HEK293T (cell line): ENCODE results near the gene WWC1.

Experiments
- CTCF ChIA-PET: fragments of 350-600 bp; formaldehyde crosslinking; extraction: SDS; loops from one replicate; lab custom pipeline; 2021; ENCODE audit warnings: antibody characterized with exemption, inconsistent platforms; lab: Yijun Ruan, JAX
- POLR2A ChIA-PET: fragments of 350-600 bp; formaldehyde crosslinking; extraction: SDS; loops from one replicate; lab custom pipeline; 2020; ENCODE audit warnings: antibody characterized with exemption, inconsistent platforms; lab: Yijun Ruan, JAX
- DNase-seq: peaks from one replicate; pipeline ENCODE4 v3.0.0; 2012; ENCODE audit warnings: mixed read lengths; ENCODE audit errors: extremely low spot score
- ARNT ChIP-seq: fragments of 450-650 bp; IDR thresholded peaks from 2 replicates; pipeline ENCODE4 v1.6.1; 2017; ENCODE audit warnings: mild to moderate bottlenecking
- BHLHE40 ChIP-seq: fragments of 450-650 bp; IDR thresholded peaks from 2 replicates; pipeline ENCODE4 v1.6.1; 2016; ENCODE audit warnings: mild to moderate bottlenecking, moderate library complexity, borderline replicate concordance
- CTBP1 ChIP-seq: fragments of 450-650 bp; IDR thresholded peaks from 2 replicates; pipeline ENCODE4 v1.6.1; 2016; ENCODE audit warnings: borderline replicate concordance
- ELF4 ChIP-seq: fragments of 450-650 bp; IDR thresholded peaks from 2 replicates; pipeline ENCODE4 v1.6.1; 2017; ENCODE audit warnings: antibody characterized with exemption
- FOXA1 ChIP-seq: fragments of 450-650 bp; IDR thresholded peaks from 2 replicates; pipeline ENCODE4 v1.6.1; 2016; ENCODE audit warnings: mild to moderate bottlenecking
- FOXK2 ChIP-seq: fragments of 450-650 bp; IDR thresholded peaks from 2 replicates; pipeline ENCODE4 v1.6.1; 2016; ENCODE audit warnings: mild to moderate bottlenecking
- FOXM1 ChIP-seq: fragments of 450-650 bp; IDR thresholded peaks from 2 replicates; pipeline ENCODE4 v1.6.1; 2017; ENCODE audit warnings: mild to moderate bottlenecking, borderline replicate concordance
- HDGF ChIP-seq: fragments of 450-650 bp; IDR thresholded peaks from 2 replicates; pipeline ENCODE4 v1.6.1; 2017; ENCODE audit warnings: antibody characterized with exemption, borderline replicate concordance
- L3MBTL2 ChIP-seq: fragments of 450-650 bp; conservative IDR thresholded peaks from 2 replicates; pipeline ENCODE4 v1.6.1; 2016; ENCODE audit warnings: mild to moderate bottlenecking
- LEF1 ChIP-seq: fragments of 450-650 bp; IDR thresholded peaks from 2 replicates; pipeline ENCODE4 v1.6.1; 2017; ENCODE audit warnings: mild to moderate bottlenecking, borderline replicate concordance
- NFRKB ChIP-seq: fragments of 450-650 bp; IDR thresholded peaks from 2 replicates; pipeline ENCODE4 v1.6.1; 2016; ENCODE audit warnings: mild to moderate bottlenecking, moderate library complexity
- PKNOX1 ChIP-seq: fragments of 450-650 bp; IDR thresholded peaks from 2 replicates; pipeline ENCODE4 v1.6.1; 2016
- SP1 ChIP-seq: fragments of 450-650 bp; IDR thresholded peaks from 2 replicates; pipeline ENCODE4 v1.6.1; 2017
- SUZ12 ChIP-seq: fragments of 450-650 bp; IDR thresholded peaks from 2 replicates; pipeline ENCODE4 v1.6.1; 2016; ENCODE audit warnings: mild to moderate bottlenecking
- TARDBP ChIP-seq: fragments of 450-650 bp; IDR thresholded peaks from 2 replicates; pipeline ENCODE4 v1.6.1; 2016
- ZNF384 ChIP-seq: fragments of 450-650 bp; IDR thresholded peaks from 2 replicates; pipeline ENCODE4 v1.6.1; 2016

WWC1 gene

GRCh38 chr5:168299372-168299771, 7.9 kb downstream of the WWC1 start:
- no peak for DNase-seq
- POLR2A ChIA-PET: no interaction called here
- CTCF ChIA-PET: no interaction called here
- TF ChIP-seq CTBP1 (no peak), FOXM1 (no peak), SUZ12 (no peak), ELF4 (no peak), FOXA1 (no peak), BHLHE40 (no peak), FOXK2 (no peak), NFRKB (no peak), ZNF384 (no peak), TARDBP (no peak), LEF1 (no peak), PKNOX1 (no peak), SP1 (no peak), HDGF (no peak), ARNT (no peak), L3MBTL2 (no peak)

GRCh38 chr5:168300326-168301182, 9.1 kb downstream of the WWC1 start:
- ChIA-PET CTCF (interaction anchor here (0.6 to 0.7 kb wide), 2 partner anchors 15 to 988 kb away, joined by 3 to 9 read pairs; no protein-coding TSS in a partner anchor), POLR2A (interaction anchor here (1.0 kb wide), 1 partner anchor 8 kb away, joined by 3 read pairs; no protein-coding TSS in a partner anchor)
- DNase-seq: no peak
- TF ChIP-seq HDGF (no peak), FOXK2 (no peak), BHLHE40 (no peak), ZNF384 (no peak), FOXM1 (no peak), CTBP1 (no peak), PKNOX1 (no peak), NFRKB (no peak), SP1 (no peak), SUZ12 (no peak), ARNT (no peak)

- CTCF ChIA-PET: interaction anchor here (0.7 to 1.7 kb wide), 2 partner anchors 9 to 34 kb away, joined by 3 to 6 read pairs; no protein-coding TSS in a partner anchor
- POLR2A ChIA-PET: interaction anchor here (1.0 kb wide), 1 partner anchor 10 kb away, joined by 3 read pairs; no protein-coding TSS in a partner anchor
- DNase-seq: no peak
- TF ChIP-seq L3MBTL2: no peak
- TF ChIP-seq ARNT: peak; percentile 77
Measured at GRCh38 chr5:168301593-168302390, 10.3 kb downstream of the WWC1 start.

GRCh38 chr5:168302785-168303184, 11.3 kb downstream of the WWC1 start:
- POLR2A ChIA-PET: no interaction called here

GRCh38 chr5:168303393-168304025, 12.1 kb downstream of the WWC1 start:
- CTCF ChIA-PET: no interaction called here
- POLR2A ChIA-PET: no interaction called here
- TF ChIP-seq L3MBTL2 (no peak), FOXA1 (no peak), TARDBP (no peak), ELF4 (no peak), CTBP1 (no peak), ARNT (no peak)
- DNase-seq: no peak

More at GRCh38 chr5:168302785-168303184, 11.3 kb downstream of the WWC1 start:
- no peak for DNase-seq
- CTCF ChIA-PET: interaction anchor here (1.7 kb wide), 1 partner anchor 8 kb away, joined by 6 read pairs; no protein-coding TSS in a partner anchor
- TF ChIP-seq FOXM1: no peak
- TF ChIP-seq ZNF384: no peak
- no peak for TF ChIP-seq CTBP1

GRCh38 chr5:168304349-168304748, 12.9 kb downstream of the WWC1 start:
- no peak for DNase-seq
- ChIA-PET POLR2A (no interaction called here), CTCF (interaction anchor here (2.0 kb wide), 1 partner anchor 8 kb away, joined by 6 read pairs; no protein-coding TSS in a partner anchor)
- TF ChIP-seq NFRKB (no peak), PKNOX1 (no peak), TARDBP (no peak), ZNF384 (no peak), ARNT (no peak), FOXM1 (no peak), SP1 (no peak), FOXA1 (no peak), CTBP1 (no peak), FOXK2 (no peak), L3MBTL2 (no peak), ELF4 (no peak), SUZ12 (no peak), LEF1 (no peak)
